ENCODE results near the gene CIITA.
"Not testable (repeated sequence)": the region's sequence is repeated elsewhere in the genome, so short reads cannot be mapped to it uniquely, and the experiment has no call there.

The CIITA gene

DNA sequence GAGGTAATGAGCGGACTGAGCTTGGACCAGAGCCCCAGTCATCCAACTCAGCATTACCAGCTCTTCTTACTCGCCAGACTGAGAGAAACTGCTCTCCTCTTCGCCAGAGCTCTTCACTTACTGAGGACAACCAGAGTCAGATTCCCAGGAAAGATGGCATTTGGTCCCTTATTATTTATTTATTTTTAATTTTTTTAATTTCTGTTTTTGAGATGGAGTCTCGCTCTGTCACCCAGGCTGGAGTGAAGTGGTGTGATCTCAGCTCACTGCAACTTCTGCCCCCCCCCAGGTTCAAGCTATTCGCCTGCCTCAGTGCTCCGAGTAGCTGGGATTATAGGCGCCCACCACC lies 42.0 kb downstream of the CIITA start:
- no peak for DNase-seq (ENCODE audit: low spot score)
- no peak for FAIRE-seq

GRCh38 chr16:10920726-10921427 lies 43.9 kb downstream of the CIITA start:
- DNase-seq (ENCODE audit: low spot score): no peak
- no peak for FAIRE-seq

- FAIRE-seq: no peak
- DNase-seq (ENCODE audit: low spot score): no peak
Measured at GRCh38 chr16:10921536-10922327, 44.7 kb downstream of the CIITA start.

DNA sequence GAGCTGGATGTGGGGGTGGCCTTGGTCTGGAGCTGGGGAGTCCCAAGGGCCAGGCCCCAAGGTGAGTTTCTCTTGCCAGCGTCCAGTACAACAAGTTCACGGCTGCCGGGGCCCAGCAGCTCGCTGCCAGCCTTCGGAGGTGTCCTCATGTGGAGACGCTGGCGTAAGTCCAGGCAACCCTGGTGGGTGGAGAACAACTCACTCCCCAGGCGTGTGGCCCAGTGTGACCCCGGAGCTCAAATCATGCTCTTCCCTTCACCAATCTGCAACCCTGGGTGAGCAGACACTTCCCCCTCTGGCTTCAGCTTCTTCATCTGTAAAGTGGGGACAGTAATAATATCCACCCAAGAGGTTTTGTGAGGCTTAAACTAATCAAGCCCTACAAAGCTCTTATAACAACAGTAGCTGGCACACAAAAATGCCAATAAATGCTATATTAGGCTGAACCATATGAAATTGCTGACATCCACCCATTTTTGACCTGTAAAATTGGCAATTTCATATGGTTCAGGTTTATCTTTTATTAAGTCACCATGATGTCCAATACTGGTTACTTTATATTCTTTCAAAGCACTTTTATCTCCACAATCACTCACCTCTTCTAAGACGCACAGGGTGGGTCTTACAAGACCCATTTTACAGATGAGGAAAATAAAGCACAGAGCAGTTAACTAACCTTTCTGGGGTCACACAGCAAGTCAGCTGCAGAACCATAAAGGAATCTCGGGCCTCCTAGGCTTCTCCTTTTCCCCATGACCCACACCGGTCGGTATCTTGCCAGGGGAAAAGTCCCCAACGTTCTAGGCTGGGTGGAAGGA lies 45.5 kb downstream of the CIITA start:
- DNase-seq (ENCODE audit: low spot score) (peak; percentile 49), FAIRE-seq (no peak)

DNA sequence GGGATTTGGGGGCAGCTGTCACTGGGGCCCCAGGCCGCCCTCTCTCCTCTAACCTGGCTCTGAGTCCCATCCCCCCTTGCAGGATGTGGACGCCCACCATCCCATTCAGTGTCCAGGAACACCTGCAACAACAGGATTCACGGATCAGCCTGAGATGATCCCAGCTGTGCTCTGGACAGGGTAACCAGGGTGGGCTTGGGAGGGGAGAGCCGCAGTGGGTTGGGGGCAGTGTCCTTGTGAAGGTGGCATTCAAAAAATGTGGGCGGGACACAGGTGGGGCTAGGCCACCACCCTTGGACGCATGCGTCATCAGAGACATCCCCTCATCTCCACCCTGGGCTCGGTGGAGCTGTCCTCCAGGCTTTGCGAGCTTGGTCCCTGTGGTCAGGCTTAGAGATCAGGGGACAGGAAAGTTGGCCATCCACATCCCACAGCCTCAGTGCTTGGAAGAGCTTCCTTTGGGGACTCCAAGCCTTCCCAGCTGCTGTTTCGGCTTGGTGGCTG lies 46.2 kb downstream of the CIITA start:
- FAIRE-seq (no peak), DNase-seq (ENCODE audit: low spot score) (no peak)

- DNase-seq (ENCODE audit: low spot score): no peak
- no peak for FAIRE-seq
Measured at GRCh38 chr16:10923650-10924214, 46.7 kb downstream of the CIITA start.

GRCh38 chr16:10925285-10925684 lies 48.3 kb downstream of the CIITA start:
- FAIRE-seq; DNase-seq (ENCODE audit: low spot score): not testable (repeated sequence)

GRCh38 chr16:10926094-10926493 lies 49.1 kb downstream of the CIITA start:
- DNase-seq (ENCODE audit: low spot score) (no peak), FAIRE-seq (no peak)

DNA sequence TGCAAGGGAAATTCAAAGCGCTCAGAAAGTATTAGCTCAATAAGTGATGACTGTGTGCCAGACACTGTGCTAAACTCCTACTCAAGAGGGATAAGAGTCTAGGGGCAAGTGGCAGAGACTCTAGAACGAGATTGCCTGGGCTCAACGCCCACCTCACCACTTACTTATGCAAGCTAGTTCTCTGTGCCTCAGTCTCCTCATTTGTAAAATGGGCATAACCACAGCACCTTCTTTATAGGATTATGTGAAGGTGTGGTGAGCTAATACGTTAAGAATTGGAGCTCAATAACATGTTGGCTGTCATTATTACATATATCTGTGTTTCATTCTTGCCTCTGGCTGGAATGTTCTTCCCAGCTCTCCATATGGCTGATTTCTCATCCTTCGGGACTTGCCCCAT lies 49.9 kb downstream of the CIITA start:
- FAIRE-seq: no peak

GRCh38 chr16:10927497-10928112 lies 50.6 kb downstream of the CIITA start:
- FAIRE-seq: no peak
- no peak for DNase-seq (ENCODE audit: low spot score)

More for the DNA sequence above, 49.9 kb downstream of the CIITA start:
- no peak for DNase-seq (ENCODE audit: low spot score)

GRCh38 chr16:10929097-10929496 lies 52.1 kb downstream of the CIITA start:
- DNase-seq (ENCODE audit: low spot score): not testable (repeated sequence)

DNA sequence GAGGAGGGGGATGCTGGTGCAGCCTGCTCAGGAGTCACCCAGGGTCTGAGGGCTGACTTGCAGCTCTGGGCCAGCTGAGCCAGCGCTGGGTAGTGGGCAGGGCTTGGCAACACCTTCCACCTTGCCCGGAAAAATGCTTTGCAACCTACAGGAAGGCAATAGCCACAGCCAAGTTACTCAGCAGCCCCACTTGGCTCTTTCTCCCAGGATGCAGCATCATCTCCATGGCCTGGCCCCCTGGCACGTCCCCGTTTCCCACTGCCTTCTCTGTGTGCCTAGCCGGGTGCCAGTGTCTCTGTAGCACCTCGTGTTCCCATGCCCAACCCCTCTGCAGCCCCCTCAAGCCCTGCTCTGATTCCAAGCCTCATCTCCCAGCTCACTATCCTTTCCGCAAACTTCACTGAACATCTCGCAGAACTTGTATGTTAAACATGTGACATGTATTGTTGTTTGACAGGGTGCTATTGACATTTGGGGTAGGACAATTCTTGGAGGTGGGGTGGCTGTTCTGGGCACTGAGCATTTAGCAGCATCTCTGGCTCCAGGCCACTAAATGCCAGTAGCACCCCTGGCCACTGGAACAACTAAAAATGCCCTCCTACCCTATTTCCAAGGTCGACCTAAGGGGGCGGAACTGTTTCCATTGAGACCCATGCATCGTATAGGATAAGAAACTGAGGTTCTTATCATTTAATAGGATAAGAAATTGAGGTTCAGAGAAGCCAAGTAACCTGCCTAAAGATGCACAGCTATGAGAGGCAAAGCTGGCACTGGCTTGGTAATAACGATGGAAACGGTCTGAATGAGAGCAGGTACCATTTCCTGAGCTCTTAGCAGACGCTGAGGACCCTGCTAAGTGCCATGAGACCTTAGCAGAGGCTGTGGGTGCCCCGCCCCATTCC lies 53.1 kb downstream of the CIITA start:
- no peak for DNase-seq (ENCODE audit: low spot score)
- no peak for FAIRE-seq

More at GRCh38 chr16:10929097-10929496, 52.1 kb downstream of the CIITA start:
- not testable (repeated sequence) for FAIRE-seq

DNA sequence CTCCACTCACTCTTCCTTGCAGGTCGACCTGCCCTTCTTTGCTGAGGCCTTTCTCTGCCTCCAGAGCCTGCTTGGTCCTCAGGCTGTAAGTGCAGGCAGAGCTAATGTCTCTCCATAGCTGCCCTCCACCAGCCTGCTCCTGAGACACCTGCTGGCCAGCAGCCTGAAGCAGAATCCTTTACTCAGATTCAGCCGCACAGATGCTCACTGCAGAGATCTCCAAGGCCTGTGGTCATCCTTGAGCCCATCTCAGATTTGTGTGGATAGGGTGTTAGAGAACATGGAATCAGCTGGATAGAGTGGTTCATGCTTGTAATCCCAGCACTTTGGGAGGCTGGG lies 53.7 kb downstream of the CIITA start:
- FAIRE-seq: no peak
- no peak for DNase-seq (ENCODE audit: low spot score)

DNA sequence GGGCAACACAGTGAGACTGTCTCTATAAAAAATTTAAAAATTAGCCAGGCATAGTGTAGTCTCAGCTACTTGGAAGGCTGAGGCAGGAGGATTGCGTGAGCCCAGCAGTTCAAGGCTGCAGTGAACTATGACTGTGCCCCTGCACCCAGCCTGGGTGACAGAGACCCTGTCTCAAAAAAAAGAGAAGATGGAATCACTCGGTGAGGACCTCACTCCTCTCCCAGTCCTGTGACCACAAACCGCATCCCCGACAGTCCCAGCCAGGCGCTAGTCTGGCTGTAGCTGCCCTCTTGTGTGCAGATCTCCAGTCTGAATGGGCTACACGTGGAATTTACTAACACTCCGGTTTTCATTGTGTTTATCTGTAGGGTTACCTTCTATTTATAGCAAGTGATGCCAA lies 54.1 kb downstream of the CIITA start:
- DNase-seq (ENCODE audit: low spot score) (no peak), FAIRE-seq (no peak)

DNA sequence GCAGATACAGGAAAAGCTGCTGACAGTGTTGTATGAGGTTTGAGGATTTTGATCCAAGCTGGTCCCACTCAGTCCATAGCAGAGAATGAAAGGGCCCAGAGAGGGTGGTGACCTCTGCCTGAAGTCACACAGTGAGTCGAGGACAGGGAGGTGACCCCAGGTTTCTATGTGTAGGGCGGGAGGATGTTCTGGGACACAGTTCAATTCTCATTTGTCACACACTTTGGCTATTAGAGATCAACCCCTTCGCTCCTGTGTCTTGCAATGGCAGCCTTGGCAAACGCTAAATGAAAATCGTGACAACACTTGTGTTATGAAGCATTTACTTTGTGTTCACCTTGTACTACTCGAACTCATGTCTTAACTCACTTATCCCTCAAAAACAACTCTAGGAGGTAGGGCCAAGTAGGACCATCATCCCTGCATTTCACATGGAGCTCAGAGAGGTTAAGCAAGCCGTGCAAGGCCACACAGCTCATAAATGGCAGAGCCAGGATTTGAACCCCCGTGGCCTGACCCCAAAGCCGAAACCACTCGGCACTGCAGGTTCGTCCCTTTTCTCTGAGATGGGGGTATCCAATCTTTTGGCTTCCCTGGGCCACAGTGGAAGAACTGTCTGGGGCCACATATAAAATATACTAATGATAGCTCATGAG lies 55.1 kb downstream of the CIITA start:
- no peak for FAIRE-seq

DNA sequence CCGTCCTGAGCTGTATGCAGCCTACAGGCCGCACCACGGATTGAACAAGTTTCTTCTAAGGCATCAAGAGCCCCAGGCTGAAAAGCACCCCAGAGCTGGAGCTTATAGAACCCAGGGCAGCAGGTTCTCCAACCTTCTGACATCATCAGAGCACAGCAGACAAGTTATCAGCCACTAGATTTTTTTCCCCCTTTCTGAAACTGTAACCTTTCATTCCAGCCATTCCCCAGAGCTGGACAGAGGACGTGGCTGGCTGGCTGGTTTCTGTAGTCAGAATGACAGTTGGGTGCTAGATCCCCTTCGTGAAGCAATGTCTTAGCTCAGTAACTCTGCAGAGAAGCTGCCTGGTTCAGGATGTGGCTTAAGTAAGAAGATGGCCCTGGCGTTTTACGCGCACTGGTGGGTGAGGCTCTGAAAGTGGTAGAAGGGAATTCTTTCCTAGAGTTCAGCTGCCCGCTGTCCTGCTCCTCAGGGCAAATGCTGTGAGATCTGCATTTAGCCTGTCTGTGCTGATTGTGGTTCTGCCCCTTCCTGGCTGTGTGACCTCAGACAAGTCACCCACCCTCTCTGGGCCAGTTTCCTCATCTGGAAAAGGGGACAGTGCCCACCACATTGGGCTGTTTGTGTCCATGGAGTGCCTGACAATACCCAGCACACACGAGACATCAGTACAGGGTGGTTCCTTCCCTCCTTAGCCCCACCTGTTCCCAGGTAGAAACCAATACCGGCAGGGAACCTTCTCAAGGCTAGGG lies 56.1 kb downstream of the CIITA start:
- FAIRE-seq (no peak), DNase-seq (ENCODE audit: low spot score) (no peak)

More for the DNA sequence above, 55.1 kb downstream of the CIITA start:
- no peak for DNase-seq (ENCODE audit: low spot score)

- DNase-seq (ENCODE audit: low spot score): no peak
- no peak for FAIRE-seq
Measured at GRCh38 chr16:10933865-10934264, 56.9 kb downstream of the CIITA start.

DNA sequence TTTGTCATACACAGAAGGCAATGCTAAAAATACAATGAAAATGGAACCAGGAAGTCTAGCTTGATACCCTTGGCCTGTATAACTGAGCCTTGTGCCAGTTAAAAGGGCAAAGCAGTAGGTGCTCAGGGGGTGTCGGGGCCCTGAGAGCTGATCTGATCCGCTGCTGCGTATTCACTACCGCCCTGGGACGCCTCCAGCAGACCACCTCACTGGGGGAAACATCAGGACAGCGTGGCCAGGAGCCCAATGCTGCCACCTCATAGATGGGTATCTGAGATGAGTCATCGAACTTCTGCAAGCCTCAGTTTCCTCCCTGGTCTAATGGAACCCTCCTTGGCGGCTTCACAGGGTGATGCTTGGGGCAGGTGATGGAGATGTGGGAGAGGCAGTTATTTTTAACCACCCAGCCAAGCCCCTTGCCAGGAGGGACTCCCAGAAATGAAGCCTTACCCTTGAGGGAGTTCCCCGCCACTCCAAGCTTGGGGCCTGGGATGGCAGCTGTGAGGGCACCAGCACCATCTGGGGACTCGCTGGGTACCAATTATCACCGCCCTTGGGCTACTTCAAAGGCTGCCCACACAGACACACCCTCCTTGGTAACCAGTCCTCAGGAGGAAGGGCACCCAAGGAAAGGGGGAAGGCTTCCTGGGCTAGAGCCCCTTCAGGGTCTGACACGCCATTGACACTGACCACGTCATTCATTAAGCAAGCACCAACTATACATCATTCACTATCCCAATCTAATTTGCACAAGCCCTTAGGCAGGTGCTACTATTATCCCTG lies 57.5 kb downstream of the CIITA start:
- FAIRE-seq (no peak), DNase-seq (ENCODE audit: low spot score) (no peak)

All from urothelium cell line (cell line).